H1 (cell line): ENCODE results near the gene PRXL2A. TPM values are rescaled to one million over a fixed set of nuclear protein-coding genes. Genes with fewer than 3 reads are reported as not detected.

Source experiments
- BRCA1 ChIP-seq: IDR thresholded peaks from 2 replicates; pipeline ENCODE4 v1.6.1; 2012; ENCODE audit warnings: low read depth, low read length, improper control_type of control experiment
- CHD1 ChIP-seq: IDR thresholded peaks from 2 replicates; pipeline ENCODE4 v1.6.1; 2012; ENCODE audit warnings: low read depth, low read length, improper control_type of control experiment
- CHD7 ChIP-seq: fragments of 300-600 bp; sonication (generic); IDR thresholded peaks from 2 replicates; pipeline ENCODE4 v1.7.1; 2012; ENCODE audit warnings: low read length, moderate library complexity, mild to moderate bottlenecking, inconsistent platforms; ENCODE audit not compliant: insufficient replicate concordance
- EGR1 ChIP-seq: IDR thresholded peaks from 2 replicates; pipeline ENCODE4 v1.6.1; 2011; ENCODE audit warnings: low read depth, low read length, borderline replicate concordance
- JUN ChIP-seq: IDR thresholded peaks from 2 replicates; pipeline ENCODE4 v1.6.1; 2011; ENCODE audit warnings: low read depth, mild to moderate bottlenecking, improper control_type of control experiment, low read length
- KDM1A ChIP-seq: fragments of 200-600, 300-600 bp; sonication (generic); IDR thresholded peaks from 2 replicates; pipeline ENCODE4 v1.7.1; 2016; ENCODE audit warnings: mild to moderate bottlenecking, low read length, borderline replicate concordance
- SIRT6 ChIP-seq: IDR thresholded peaks from one replicate; pipeline ENCODE4 v1.7.1; 2012; ENCODE audit warnings: low read length, inconsistent platforms
- TAF7 ChIP-seq: optimal IDR thresholded peaks from 2 replicates; pipeline ENCODE3; 2011; ENCODE audit warnings: low read depth, mild to moderate bottlenecking, inconsistent platforms, low read length, moderate library complexity, borderline replicate concordance
- polyA plus RNA-seq, 7 experiments: library from polyadenylated mRNA; depleted of rRNA in 3 of 7; stranded (reverse) in 5 of 7; unstranded in 2 of 7; fragments of >200 nt in 5 of 7; fragments of 200-250 nt in 2 of 7; gene quantifications; 1 replicate in 5 of 7; 2 replicates in 1 of 7; 4 replicates in 1 of 7; pipeline versions ENCODE4 v1.2.1 to v1.2.3, GENCODE V29; 2011 to 2013; ENCODE audit warnings: missing spikeins in 2 of 7, mixed read lengths in 2 of 7
- total RNA-seq: library from RNA; stranded (reverse); fragmentation: NEBNext Ultra II Directional; extraction: Animal tissue kit (Norgen Biotek cat#: 25700); gene quantifications from 2 replicates; pipeline ENCODE4 v1.2.1, GENCODE V29; 2021
- TF ChIP-seq, protein P1 (sequence below): IDR thresholded peaks from 2 replicates; pipeline ENCODE4 v1.6.1; 2012; ENCODE audit warnings: low read length, inconsistent platforms

PRXL2A gene
- total and polyA plus RNA-seq, 2 of the 8 experiments (the other 6 are each of a cell fraction or from before 2014, with no cell fraction given) = 13.4 to 58.3 TPM

- TF ChIP-seq CHD7 = no peak
- TF ChIP-seq, protein P1, sequence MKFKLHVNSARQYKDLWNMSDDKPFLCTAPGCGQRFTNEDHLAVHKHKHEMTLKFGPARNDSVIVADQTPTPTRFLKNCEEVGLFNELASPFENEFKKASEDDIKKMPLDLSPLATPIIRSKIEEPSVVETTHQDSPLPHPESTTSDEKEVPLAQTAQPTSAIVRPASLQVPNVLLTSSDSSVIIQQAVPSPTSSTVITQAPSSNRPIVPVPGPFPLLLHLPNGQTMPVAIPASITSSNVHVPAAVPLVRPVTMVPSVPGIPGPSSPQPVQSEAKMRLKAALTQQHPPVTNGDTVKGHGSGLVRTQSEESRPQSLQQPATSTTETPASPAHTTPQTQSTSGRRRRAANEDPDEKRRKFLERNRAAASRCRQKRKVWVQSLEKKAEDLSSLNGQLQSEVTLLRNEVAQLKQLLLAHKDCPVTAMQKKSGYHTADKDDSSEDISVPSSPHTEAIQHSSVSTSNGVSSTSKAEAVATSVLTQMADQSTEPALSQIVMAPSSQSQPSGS = no peak
- no peak for TF ChIP-seq SIRT6
- no peak for TF ChIP-seq JUN
- TF ChIP-seq BRCA1 = no peak
- TF ChIP-seq KDM1A = no peak
- no peak for TF ChIP-seq EGR1
- no peak for TF ChIP-seq CHD1
- no peak for TF ChIP-seq TAF7
- TF ChIP-seq, all 59 proteins: peak for 0
Measured at GRCh38 chr10:80407812-80408241, 524 bp upstream of the PRXL2A start (continued).
